NB4 (cell line): ENCODE data around the gene NRP1.

Experiments
- DNase-seq: peaks from one replicate; pipeline ENCODE4 v3.0.0; 2010; ENCODE audit warnings: low read depth
- H3K4me3 ChIP-seq: one replicate; pipeline ENCODE4 v1.5.1; 2011; ENCODE audit warnings: mild to moderate bottlenecking, low read depth, low read length, moderate library complexity
- CTCF ChIP-seq: IDR thresholded peaks from one replicate; pipeline ENCODE4 v1.5.1; 2012; ENCODE audit warnings: low read depth, low read length
- MAX ChIP-seq: IDR thresholded peaks from 2 replicates; pipeline ENCODE4 v1.6.1; 2011; ENCODE audit warnings: low read depth, low read length
- MYC ChIP-seq: IDR thresholded peaks from 2 replicates; pipeline ENCODE4 v1.6.1; 2011; ENCODE audit warnings: low read depth, low read length
- POLR2A ChIP-seq: IDR thresholded peaks from 2 replicates; pipeline ENCODE4 v1.6.1; 2011; ENCODE audit warnings: mild to moderate bottlenecking; ENCODE audit not compliant: insufficient read length; ENCODE audit errors: extremely low read depth

NRP1 gene

GRCh38 chr10:33201056-33201780 lies 133.2 kb downstream of the NRP1 start:
- no peak overlapping the region for H3K4me3 ChIP-seq
- DNase-seq: no peak
- TF ChIP-seq MYC (no peak), POLR2A (no peak), MAX (no peak), CTCF (no peak)

- no peak overlapping the region for H3K4me3 ChIP-seq
- DNase-seq: no peak
- TF ChIP-seq POLR2A (no peak), CTCF (no peak), MAX (no peak)
Measured at GRCh38 chr10:33199731-33200232, 134.7 kb downstream of the NRP1 start.

GRCh38 chr10:33198610-33199009 lies 135.9 kb downstream of the NRP1 start:
- H3K4me3 ChIP-seq: no peak overlapping the region
- TF ChIP-seq POLR2A (no peak), MAX (no peak), MYC (no peak), CTCF (no peak)
- DNase-seq: no peak

GRCh38 chr10:33196710-33197491 lies 137.6 kb downstream of the NRP1 start:
- H3K4me3 ChIP-seq: no peak overlapping the region
- DNase-seq: no peak
- TF ChIP-seq MYC (no peak), POLR2A (no peak), MAX (no peak)

- TF ChIP-seq CTCF (no peak), MAX (no peak), MYC (no peak), POLR2A (no peak)
- no peak for DNase-seq
- H3K4me3 ChIP-seq: no peak overlapping the region
Measured at GRCh38 chr10:33196377-33196706, 138.1 kb downstream of the NRP1 start.

- DNase-seq: no peak
- TF ChIP-seq CTCF (no peak), POLR2A (no peak), MAX (no peak), MYC (no peak)
- H3K4me3 ChIP-seq: no peak overlapping the region
Measured at GRCh38 chr10:33195608-33196376, 138.7 kb downstream of the NRP1 start.
